Liver (tissue), 9 donors: Measurements from ENCODE around the gene ARAF. TPM values are rescaled to one million over a fixed set of nuclear protein-coding genes. Genes with fewer than 3 reads are reported as not detected.

ENCODE experiments used
- DNase-seq: peaks from one replicate; pipeline ENCODE4 v3.0.0-alpha.2; 2017; ENCODE audit warnings: low spot score
- H3K27ac ChIP-seq, 2 donors: one replicate each; pipeline ENCODE4 v1.7.0; 2013; ENCODE audit warnings: inconsistent platforms in 2 of 2, low read length in 2 of 2, control low read depth in 1 of 2, low read depth in 1 of 2, mild to moderate bottlenecking in 1 of 2
- H3K27me3 ChIP-seq, 4 donors: one replicate each; pipeline versions ENCODE4 v1.6.1 to v1.7.0; 2013; ENCODE audit warnings: low read length in 3 of 4, inconsistent platforms in 1 of 4, mild to moderate bottlenecking in 1 of 4, moderate library complexity in 1 of 4; ENCODE audit not compliant: control insufficient read depth in 4 of 4, insufficient read depth in 4 of 4
- H3K36me3 ChIP-seq, 4 donors: one replicate each; pipeline versions ENCODE4 v1.6.1 to v1.7.0; 2013; ENCODE audit warnings: low read length in 3 of 4, mild to moderate bottlenecking in 3 of 4, low read depth in 1 of 4, moderate library complexity in 1 of 4; ENCODE audit not compliant: control insufficient read depth in 4 of 4, insufficient read depth in 3 of 4
- H3K4me1 ChIP-seq, 4 donors: one replicate each; pipeline versions ENCODE4 v1.6.1 to v1.7.0; 2013; ENCODE audit warnings: low read length in 3 of 4, mild to moderate bottlenecking in 3 of 4, moderate library complexity in 1 of 4; ENCODE audit not compliant: control insufficient read depth in 4 of 4, insufficient read depth in 4 of 4
- H3K4me3 ChIP-seq, 3 donors: one replicate each; pipeline versions ENCODE4 v1.6.1 to v1.7.0; 2013; ENCODE audit warnings: low read length in 3 of 3, control low read depth in 1 of 3, low read depth in 1 of 3, mild to moderate bottlenecking in 1 of 3
- H3K9ac ChIP-seq, 2 donors: one replicate each; pipeline ENCODE4 v1.7.0; 2013; ENCODE audit warnings: low read length in 2 of 2, mild to moderate bottlenecking in 2 of 2, moderate library complexity in 2 of 2, control low read depth in 1 of 2, low read depth in 1 of 2
- H3K9me3 ChIP-seq, 4 donors: one replicate each; pipeline versions ENCODE4 v1.6.1 to v1.7.0; 2013; ENCODE audit warnings: low read length in 3 of 4; ENCODE audit not compliant: control insufficient read depth in 4 of 4
- EGR1 ChIP-seq, 2 donors: IDR thresholded peaks; 2 replicates each; pipeline ENCODE4 v1.6.1; 2016 to 2018; ENCODE audit warnings: antibody characterized with exemption in 2 of 2, low read depth in 2 of 2
- FOXA1 ChIP-seq: IDR thresholded peaks from 2 replicates; pipeline ENCODE4 v1.6.1; 2016; ENCODE audit warnings: antibody characterized with exemption
- FOXA2 ChIP-seq: IDR thresholded peaks from 2 replicates; pipeline ENCODE4 v1.6.1; 2016; ENCODE audit warnings: antibody characterized with exemption
- GABPA ChIP-seq, 2 donors: IDR thresholded peaks in 1 of 2; conservative IDR thresholded peaks in 1 of 2; 2 replicates each; pipeline ENCODE4 v1.6.1; 2016; ENCODE audit warnings: antibody characterized with exemption in 2 of 2, mild to moderate bottlenecking in 1 of 2, moderate library complexity in 1 of 2
- HNF4G ChIP-seq: IDR thresholded peaks from 2 replicates; pipeline ENCODE4 v1.6.1; 2016; ENCODE audit warnings: antibody characterized with exemption
- JUND ChIP-seq, 2 donors: IDR thresholded peaks; 2 replicates each; pipeline ENCODE4 v1.6.1; 2016; ENCODE audit warnings: antibody characterized with exemption in 2 of 2
- NR2F2 ChIP-seq: IDR thresholded peaks from 2 replicates; pipeline ENCODE4 v1.6.1; 2016; ENCODE audit warnings: antibody characterized with exemption
- RAD21 ChIP-seq, 2 donors: IDR thresholded peaks; 2 replicates each; pipeline ENCODE4 v1.6.1; 2016; ENCODE audit warnings: antibody characterized with exemption in 2 of 2, mild to moderate bottlenecking in 2 of 2
- RXRA ChIP-seq, 2 donors: IDR thresholded peaks; 2 replicates each; pipeline ENCODE4 v1.6.1; 2017 to 2018; ENCODE audit warnings: antibody characterized with exemption in 2 of 2, mild to moderate bottlenecking in 1 of 2
- TAF1 ChIP-seq: conservative IDR thresholded peaks from 2 replicates; pipeline ENCODE4 v1.6.1; 2016; ENCODE audit warnings: antibody characterized with exemption, mild to moderate bottlenecking
- YY1 ChIP-seq: IDR thresholded peaks from 2 replicates; pipeline ENCODE4 v1.6.1; 2016; ENCODE audit warnings: antibody characterized with exemption, mild to moderate bottlenecking
- WGBS: extraction: QIAGEN DNeasy Blood & Tissue Kit; methylation state at CpG from one replicate; pipeline ENCODE4 v1.1.7; 2013; 5-methylcytosine and 5-hydroxymethylcytosine counted together
- polyA plus RNA-seq, 2 donors: library from polyadenylated mRNA; stranded (reverse) in 1 of 2; unstranded in 1 of 2; fragments of 200-250 nt in 1 of 2; fragments of >200 nt in 1 of 2; fragmentation: Nextera tagmentation in 1 of 2; extraction: Ambion mirVana in 1 of 2; gene quantifications; one replicate each; pipeline versions ENCODE4 v1.2.1 to v1.2.3, GENCODE V29; 2013 to 2015
- total RNA-seq, 2 donors: library from RNA; depleted of rRNA; stranded (reverse); fragments of >200 nt; gene quantifications; one replicate each; pipeline ENCODE4 v1.2.3, GENCODE V29; 2014
- TF ChIP-seq, protein P1 (sequence below): IDR thresholded peaks from 2 replicates; pipeline ENCODE4 v1.6.1; 2016; ENCODE audit warnings: antibody characterized with exemption, mild to moderate bottlenecking
- TF ChIP-seq, protein P2 (sequence below): IDR thresholded peaks from 2 replicates; pipeline ENCODE4 v1.6.1; 2016; ENCODE audit warnings: antibody characterized with exemption
- TF ChIP-seq, protein P3 (sequence below): fragments of 150-350 bp; IDR thresholded peaks from 2 replicates; pipeline ENCODE4 v1.5.1; 2017; ENCODE audit warnings: improper control_type of control experiment, low read depth, low read length; ENCODE audit not compliant: missing input control
- TF ChIP-seq, protein P4 (sequence below): IDR thresholded peaks from 2 replicates; pipeline ENCODE4 v1.6.1; 2016; ENCODE audit warnings: antibody characterized with exemption
- donor health status: healthy.
- donor health status: healthy.
- donor health status: healthy.
- donor health status: healthy.
- donor health status: healthy.

Gene ARAF
- total and polyA plus RNA-seq, 4 donors: 16.2 to 59.8 (median 38.9) TPM

GRCh38 chrX:47514533-47515235, 46.3 kb upstream of the ARAF start:
- Histone ChIP-seq H3K9me3 (no peaks in the 10 kb centered on the region), H3K27me3 (no peaks in the 10 kb centered on the region), H3K36me3 (no peaks in the 10 kb centered on the region), H3K4me1 (no peaks in the 10 kb centered on the region), H3K4me3 (no peak overlapping the region), H3K9ac (no peak overlapping the region), H3K27ac (no peak overlapping the region)
- WGBS: 85% methylated on average over 7 of the region's 7 CpGs
- no peak for DNase-seq
- TF ChIP-seq RAD21 (IDR thresholded peaks at IDR 0.05) (no peak), JUND (IDR thresholded peaks at IDR 0.05) (no peak), GABPA (IDR thresholded peaks at IDR 0.05 in 1 of 2, conservative IDR thresholded peaks at IDR 0.05 in 1 of 2) (no peak), FOXA1 (no peak), YY1 (no peak), EGR1 (IDR thresholded peaks at IDR 0.05; ENCODE audit: low read depth in 2 of 2) (no peak), NR2F2 (no peak), HNF4G (no peak), RXRA (IDR thresholded peaks at IDR 0.05) (no peak), FOXA2 (no peak)
- TF ChIP-seq, protein P1, sequence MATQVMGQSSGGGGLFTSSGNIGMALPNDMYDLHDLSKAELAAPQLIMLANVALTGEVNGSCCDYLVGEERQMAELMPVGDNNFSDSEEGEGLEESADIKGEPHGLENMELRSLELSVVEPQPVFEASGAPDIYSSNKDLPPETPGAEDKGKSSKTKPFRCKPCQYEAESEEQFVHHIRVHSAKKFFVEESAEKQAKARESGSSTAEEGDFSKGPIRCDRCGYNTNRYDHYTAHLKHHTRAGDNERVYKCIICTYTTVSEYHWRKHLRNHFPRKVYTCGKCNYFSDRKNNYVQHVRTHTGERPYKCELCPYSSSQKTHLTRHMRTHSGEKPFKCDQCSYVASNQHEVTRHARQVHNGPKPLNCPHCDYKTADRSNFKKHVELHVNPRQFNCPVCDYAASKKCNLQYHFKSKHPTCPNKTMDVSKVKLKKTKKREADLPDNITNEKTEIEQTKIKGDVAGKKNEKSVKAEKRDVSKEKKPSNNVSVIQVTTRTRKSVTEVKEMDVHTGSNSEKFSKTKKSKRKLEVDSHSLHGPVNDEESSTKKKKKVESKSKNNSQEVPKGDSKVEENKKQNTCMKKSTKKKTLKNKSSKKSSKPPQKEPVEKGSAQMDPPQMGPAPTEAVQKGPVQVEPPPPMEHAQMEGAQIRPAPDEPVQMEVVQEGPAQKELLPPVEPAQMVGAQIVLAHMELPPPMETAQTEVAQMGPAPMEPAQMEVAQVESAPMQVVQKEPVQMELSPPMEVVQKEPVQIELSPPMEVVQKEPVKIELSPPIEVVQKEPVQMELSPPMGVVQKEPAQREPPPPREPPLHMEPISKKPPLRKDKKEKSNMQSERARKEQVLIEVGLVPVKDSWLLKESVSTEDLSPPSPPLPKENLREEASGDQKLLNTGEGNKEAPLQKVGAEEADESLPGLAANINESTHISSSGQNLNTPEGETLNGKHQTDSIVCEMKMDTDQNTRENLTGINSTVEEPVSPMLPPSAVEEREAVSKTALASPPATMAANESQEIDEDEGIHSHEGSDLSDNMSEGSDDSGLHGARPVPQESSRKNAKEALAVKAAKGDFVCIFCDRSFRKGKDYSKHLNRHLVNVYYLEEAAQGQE: no peak
- TF ChIP-seq, protein P2, sequence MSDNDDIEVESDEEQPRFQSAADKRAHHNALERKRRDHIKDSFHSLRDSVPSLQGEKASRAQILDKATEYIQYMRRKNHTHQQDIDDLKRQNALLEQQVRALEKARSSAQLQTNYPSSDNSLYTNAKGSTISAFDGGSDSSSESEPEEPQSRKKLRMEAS: no peak
- TF ChIP-seq, protein P3, sequence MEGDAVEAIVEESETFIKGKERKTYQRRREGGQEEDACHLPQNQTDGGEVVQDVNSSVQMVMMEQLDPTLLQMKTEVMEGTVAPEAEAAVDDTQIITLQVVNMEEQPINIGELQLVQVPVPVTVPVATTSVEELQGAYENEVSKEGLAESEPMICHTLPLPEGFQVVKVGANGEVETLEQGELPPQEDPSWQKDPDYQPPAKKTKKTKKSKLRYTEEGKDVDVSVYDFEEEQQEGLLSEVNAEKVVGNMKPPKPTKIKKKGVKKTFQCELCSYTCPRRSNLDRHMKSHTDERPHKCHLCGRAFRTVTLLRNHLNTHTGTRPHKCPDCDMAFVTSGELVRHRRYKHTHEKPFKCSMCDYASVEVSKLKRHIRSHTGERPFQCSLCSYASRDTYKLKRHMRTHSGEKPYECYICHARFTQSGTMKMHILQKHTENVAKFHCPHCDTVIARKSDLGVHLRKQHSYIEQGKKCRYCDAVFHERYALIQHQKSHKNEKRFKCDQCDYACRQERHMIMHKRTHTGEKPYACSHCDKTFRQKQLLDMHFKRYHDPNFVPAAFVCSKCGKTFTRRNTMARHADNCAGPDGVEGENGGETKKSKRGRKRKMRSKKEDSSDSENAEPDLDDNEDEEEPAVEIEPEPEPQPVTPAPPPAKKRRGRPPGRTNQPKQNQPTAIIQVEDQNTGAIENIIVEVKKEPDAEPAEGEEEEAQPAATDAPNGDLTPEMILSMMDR: no peak
- TF ChIP-seq, protein P4, sequence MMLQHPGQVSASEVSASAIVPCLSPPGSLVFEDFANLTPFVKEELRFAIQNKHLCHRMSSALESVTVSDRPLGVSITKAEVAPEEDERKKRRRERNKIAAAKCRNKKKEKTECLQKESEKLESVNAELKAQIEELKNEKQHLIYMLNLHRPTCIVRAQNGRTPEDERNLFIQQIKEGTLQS: no peak

- H3K27ac ChIP-seq: no peak overlapping the region
- TF ChIP-seq GABPA (IDR thresholded peaks at IDR 0.05 in 1 of 2, conservative IDR thresholded peaks at IDR 0.05 in 1 of 2): no peak
- TF ChIP-seq YY1: no peak
- TF ChIP-seq, protein P3: no peak
- TF ChIP-seq, protein P1: no peak
- TF ChIP-seq JUND (IDR thresholded peaks at IDR 0.05): no peak
- TF ChIP-seq, protein P2: no peak
- TF ChIP-seq, protein P4: no peak
- no peak for TF ChIP-seq FOXA1
- TF ChIP-seq FOXA2: no peak
- TF ChIP-seq NR2F2: no peak
- no peak for TF ChIP-seq TAF1
Observed at GRCh38 chrX:47515941-47516665, 44.9 kb upstream of the ARAF start.

More at GRCh38 chrX:47515941-47516665, 44.9 kb upstream of the ARAF start:
- H3K9me3 ChIP-seq: no peaks in the 10 kb centered on the region
- DNase-seq: no peak
- no peak overlapping the region for H3K9ac ChIP-seq
- no peaks in the 10 kb centered on the region for H3K27me3 ChIP-seq
- H3K36me3 ChIP-seq: no peaks in the 10 kb centered on the region
- 87% methylated on average over 8 of the region's 8 CpGs for WGBS
- H3K4me1 ChIP-seq: no peaks in the 10 kb centered on the region
- no peak overlapping the region for H3K4me3 ChIP-seq
